CD4-positive, alpha-beta T cell treated with Interleukin-21 for 1 hour (primary cell): ENCODE data around the gene COL15A1.

Experiments used
- DNase-seq: peaks from one replicate; pipeline ENCODE4 v3.0.0-alpha.2; 2020

Gene COL15A1

DNA sequence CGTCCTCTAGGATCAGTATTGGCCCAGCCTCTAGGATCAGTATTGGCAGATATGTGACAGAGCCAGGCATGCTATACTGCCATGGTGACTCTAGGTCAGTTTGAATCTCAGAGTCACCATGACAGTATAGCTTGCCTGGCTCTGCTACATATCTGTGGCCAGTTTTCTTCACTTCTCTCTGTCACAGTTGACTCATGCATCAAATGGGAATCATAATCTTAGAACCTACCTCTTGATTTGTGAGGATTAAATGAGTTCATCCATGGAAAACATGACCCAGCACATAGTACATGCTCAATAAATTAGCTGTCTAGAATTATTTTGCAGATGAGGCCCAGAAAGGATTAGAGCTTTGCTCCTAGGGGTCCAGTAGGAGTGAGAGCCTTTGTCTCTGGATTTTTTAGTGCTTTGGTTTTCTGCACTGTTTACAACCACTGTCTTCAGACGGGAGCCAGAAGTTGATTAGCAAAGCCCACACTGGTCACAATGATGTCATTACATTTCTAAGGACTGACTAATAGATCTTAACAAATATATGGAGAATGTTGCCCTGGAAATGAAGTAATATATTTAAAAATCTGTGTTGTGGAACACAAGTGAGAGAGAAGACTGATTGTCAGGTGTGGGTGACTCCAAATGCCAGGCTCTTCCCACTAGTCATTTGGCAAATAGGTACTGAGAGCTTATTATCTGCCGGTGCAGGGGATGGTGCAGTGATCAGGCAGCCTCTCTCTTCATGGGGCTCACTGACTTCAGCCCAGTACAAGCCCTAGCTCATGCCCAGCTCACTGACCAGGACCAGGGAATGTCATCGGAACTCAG lies 76.0 kb downstream of the COL15A1 start:
- DNase-seq, result no peak

DNA sequence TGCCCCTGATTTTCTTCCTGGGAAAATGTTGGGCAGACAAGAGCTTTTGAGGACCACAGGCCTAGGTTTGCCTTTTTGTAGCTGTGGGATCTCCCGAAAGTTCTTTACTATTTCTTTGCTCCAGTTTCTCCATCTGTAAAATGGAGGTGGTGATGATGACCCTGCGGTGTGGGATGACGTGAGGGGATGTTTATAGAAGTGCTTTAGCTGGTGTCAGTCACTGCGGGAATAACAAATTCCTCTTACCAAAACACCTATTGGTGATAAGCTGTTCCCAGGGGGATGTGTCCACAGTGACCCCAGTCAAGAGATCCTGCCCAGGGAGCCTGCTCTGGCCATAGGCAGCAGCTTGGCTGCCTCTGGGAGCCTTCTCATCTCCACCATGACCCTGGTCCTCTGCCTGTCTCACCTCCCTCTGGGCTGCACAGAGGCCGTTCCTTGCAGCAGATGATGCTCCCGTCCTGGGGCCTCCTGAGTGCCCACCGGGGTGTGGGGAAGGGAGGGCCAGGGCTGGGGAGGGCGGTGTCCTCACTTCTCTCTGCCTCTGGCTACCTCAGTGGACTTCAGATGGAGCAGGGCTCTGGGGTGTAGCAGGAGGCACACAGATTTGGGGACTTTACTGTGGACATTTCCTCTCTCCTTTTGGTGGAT lies 77.2 kb downstream of the COL15A1 start:
- no peak for DNase-seq

DNA sequence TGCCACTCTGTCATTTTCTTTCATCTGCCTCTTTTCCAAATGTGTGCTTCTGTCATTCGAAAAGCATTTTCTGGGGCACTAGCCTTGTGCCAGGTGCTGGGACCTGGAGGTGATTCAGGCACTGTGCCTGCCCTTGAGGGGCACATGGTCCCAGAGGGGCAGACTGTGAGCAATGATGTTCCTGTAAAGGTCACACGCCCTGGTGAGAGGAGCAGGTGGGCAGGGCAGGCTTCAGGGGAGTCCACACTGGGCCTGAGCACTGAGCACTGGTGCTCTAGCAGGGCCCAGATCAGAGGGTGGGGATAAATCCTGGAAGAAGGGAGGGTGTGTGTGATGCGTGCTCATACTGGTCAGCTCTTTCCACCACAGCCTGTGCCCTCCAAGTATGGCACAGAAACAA lies 77.8 kb downstream of the COL15A1 start:
- DNase-seq, result no peak

DNA sequence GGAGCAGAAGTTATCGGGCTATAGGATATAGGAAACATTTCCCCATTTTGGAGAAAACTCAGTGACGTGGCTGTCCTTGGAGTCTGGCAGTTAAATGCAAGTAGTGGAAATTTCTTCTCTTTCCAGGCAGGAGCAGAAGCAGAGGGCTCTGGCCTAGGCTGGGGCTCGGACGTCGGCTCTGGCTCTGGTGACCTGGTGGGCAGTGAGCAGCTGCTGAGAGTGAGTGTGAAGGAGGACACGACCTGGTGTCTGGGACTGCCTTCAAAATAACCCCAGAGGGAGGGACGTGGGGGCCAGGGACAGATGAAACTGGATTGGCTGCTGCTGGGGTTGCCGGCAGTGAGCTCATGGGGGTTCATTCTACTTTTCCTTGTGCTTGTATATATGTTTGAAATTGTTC lies 79.5 kb downstream of the COL15A1 start:
- no peak for DNase-seq

DNA sequence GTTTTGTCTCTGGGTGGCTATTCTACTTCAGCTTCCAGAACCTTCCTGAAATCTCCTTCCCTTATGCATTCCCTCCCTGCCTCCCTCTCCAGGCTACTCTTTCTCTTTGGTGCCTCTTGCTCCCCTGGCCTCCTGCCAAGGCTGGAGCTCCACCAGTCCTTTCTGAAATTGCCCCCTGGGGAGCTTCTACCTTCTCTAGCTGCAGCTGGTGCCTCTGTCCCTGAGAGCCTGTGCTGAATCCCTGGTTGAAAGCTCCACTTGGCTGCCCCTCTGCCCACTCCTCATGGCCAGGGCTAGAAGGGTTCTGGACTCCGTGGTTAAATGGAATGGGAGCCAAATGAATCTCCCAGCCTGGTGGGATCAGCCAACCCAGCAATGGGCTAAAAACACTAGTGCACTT lies 80.1 kb downstream of the COL15A1 start:
- no peak for DNase-seq

DNA sequence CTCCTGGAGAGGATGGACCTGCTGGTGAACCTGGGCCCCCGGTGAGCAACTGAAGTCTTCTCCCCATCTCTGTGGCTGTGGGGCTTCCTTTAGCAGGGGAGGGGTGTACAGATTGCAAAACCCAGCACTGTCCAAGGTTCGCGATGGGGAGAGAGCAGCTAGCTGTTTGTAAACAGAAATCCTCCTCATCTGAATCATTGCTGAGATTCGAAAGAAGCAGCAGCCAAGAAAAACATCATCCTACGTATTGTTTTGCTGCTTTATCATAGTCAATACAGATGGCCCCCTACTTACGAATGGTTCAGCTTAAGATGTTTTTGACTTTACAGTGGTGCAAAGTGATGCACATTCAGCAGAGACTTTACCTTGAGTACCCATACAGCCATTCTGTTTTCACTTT lies 81.3 kb downstream of the COL15A1 start:
- DNase-seq, result no peak

DNA sequence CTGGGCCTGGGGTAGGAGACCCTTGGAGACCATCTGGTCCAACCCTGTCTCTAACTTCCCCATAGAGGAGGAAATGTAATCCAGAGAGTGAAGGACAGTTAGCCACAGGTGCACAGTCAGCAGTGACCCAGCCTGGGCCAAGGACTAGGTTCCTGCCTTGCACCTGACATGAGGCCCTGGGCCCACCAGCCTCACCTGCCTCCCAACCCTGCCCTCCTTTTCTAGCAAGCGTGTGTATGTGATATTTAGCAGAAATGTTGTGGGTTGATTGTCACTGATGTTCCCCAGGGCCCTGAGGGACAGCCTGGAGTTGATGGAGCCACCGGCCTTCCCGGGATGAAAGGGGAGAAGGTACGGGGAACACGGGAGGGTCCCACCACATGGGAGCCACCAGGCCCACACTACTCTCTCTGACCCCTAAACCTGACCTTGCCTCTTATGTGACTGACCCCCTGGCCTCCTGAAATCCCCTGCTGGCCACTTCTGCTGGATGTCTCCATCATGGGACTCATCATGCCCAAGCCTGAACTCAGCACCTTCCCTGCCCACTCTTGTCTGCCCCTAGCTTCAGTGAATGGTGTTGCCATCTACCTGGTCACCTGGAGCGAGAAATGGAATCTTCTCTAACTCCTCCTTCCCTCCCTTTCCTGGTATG lies 82.0 kb downstream of the COL15A1 start:
- no peak for DNase-seq

DNA sequence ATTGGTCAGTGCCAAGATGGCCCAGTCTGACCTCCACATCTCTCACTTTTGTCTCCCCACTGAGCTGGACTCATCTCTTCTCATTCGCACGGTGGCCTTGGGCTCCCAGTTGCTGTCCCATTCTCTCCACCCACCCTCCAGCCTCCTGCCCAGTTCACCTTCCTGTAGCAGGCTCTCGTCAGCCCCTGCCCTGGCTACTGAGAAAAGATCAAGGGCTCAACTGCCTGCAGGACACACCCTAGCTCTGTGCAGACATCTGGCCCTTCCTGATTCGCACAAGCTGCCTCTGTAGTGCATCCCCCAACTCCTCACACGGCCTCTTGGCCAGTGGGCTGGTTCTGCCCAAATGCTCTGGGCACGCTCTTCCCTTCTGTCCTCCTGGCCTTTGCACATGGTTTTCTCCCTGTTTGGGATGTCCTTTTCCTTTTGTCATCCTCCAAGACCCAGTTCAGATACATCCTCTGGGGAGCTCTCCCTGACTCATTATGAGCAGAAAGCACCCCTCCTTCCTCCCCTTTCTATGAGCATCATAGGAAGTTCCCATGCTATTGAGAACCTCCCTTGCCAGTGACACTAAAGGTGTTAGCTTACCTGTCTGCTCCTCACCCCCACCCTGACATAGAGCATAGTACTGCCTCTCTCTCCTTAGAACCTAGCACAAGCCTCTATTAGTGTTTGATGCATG lies 82.7 kb downstream of the COL15A1 start:
- no peak for DNase-seq

DNA sequence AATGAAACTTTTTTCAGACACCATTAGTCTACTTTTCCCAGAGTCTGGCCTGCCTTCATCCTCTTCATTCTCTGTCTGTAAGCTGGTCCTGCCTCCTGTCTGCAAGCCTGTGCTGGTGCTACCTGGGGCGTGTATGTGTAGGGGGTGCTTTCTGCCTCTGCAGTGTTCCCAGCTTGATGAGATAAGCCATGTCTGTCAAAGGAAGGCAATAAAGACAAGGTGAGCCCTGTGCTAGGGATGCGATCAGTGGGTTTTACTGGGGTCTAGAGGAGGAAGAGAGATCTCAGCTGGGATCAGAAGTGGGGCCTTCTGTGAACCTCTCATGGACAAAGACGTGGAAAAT lies 83.2 kb downstream of the COL15A1 start:
- no peak for DNase-seq

DNA sequence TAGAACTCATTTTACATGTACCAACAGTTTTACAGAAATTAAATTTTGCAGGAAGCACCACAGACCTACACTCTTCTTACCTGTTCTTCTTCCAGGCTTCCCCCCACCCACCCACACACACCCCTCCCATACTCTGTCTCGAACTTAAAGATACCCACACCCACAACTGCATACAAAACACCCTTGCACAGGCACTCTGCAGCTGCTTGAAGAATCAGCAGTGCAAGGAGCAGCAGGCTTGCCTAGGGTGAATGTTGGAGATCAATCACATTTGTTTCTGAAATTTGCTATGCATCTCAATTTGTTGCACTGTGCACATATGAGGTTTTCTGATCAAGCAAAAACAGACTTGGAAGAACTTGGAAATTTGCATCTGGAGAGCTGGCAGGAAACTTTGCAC lies 83.7 kb downstream of the COL15A1 start:
- no peak for DNase-seq

DNA sequence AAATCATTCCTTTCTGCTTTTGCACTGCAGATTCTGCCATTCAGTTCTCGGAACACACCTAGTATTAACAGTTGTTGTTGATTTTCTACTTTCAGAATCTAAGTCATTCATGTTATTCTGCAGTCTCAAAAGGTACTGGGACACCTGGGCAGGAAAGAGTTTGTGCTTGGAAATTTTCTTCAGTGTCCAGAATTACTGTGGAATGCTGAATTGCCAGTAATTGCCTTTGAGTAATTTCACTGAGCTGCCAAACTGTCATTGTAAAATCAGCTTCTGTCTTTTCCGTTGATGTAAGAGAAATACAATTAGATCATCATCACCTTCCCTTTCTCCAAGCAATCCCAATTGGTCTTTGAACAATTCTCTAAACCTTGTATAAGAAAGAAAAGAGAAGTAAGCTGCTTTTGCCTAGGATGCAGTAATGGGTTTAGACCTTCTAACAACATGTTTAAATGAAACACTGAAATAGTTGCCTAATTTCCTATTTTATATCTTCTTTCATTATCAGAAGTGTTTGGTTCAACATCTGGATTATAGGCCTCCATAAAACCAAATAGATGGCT lies 85.5 kb downstream of the COL15A1 start:
- no peak for DNase-seq

DNA sequence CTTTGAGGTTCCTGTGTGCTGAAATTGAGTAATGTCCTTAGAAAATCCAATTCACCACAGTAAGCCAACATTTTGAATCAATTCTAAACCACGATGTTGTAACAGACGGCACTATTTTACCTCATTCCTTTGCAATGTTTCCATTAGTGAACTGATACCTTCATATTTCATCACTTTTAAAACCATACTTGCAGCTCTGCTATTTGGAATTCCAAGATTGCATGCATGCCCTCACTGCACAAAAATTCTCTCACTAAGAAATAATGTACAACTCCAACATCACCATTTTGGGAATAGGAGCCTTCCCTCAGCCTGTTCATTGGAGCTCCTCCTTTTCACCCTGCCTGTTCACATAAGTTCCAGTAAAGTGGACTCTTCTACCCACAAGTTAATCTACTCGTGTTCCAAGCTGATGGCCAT lies 86.4 kb downstream of the COL15A1 start:
- no peak for DNase-seq

DNA sequence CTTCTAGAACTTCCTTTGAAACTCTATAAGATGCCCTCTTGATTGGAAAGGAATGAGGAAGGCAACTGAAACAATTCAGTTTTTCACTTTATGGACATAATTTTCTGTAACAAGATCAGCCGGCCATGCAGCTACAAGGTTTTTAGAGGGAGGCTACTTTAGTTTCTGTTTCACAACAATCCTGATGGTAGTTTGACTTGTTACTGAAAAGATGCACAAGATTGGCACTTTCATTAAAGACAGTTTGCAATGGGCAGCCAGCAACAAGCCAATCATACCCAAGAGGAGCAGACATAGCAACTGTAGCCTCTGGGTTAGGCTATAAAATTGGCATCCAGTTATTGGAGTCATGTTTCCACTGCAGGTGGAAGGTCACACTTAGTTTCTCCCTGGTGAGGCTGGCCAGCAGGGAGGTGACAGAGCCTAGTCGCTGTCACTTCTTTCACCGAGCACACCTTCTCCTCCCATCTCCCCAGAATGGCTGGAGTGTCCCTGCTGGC lies 87.0 kb downstream of the COL15A1 start:
- no peak for DNase-seq

DNA sequence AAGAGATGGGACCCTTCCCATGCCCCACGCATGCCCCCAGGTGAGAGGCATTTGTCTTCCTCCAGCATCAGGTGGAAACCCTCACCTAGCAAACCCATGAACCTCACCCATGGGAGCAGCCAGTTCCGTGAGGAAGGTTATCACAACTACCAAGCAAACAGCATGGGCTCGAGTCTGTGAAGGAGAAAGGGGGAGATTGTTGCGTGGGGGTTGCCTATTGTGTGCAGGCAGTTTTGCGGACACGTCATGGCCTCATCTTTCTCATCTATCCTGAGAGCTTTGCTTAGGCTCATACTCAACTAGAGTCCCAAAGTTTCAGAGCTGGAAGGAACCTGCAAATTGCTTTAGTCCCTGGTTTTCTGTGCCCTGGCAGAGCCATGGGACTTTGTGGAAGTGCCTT lies 87.6 kb downstream of the COL15A1 start:
- no peak for DNase-seq

DNA sequence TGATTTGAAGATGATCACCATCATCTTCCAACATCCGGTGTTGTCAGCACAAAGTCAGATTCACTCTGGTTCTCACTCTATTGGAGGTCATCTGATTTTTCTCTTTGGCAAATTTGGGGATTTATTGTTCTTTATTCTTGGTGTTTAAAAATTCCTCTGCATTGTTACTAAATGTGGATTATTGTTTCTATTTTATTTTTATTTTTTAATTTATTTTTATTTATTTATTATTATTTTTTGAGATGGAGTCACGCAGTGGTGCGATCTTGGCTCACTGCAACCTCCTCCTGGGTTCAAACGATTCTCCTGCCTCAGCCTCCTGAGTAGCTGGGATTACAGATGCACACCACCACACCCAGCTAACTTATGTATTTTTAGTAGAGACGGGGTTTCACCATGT lies 88.3 kb downstream of the COL15A1 start:
- no peak for DNase-seq

DNA sequence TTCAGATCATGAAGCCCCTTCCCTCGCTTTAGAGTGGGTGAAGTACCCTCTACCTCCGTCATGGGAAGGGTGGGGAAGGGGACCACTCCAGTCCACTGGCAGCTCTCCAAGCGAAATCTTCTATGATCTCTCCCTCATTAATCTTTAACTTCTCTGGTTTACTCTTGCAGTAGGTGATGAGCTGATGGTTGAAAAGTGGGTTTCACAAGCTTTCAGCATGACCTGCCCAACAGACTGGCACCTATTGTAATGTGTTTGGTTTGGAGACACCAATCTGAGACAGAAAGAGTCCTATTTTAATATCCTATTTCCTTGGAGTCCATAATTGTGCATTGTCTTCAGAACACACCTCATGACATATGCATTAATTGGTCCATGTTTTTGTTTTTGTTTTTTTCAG lies 90.4 kb downstream of the COL15A1 start:
- no peak for DNase-seq

DNA sequence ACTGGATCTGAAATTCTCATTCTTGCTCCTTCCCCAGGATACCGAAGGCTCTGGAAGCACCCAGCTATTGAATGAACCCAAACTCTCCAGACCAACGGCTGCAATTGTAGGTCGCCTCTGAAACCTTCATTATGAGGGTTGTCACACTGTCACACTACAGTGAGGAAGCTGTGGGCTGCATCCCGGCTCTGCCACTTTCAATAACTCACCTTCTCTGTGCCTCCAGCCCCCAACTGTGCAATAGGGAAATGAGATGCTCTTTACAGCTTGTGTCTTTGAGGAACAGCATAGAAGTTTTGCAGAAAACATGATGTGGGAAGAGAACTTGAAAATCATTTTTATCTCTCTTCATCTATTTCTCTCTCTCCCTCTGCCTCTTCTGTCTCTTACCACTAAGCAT lies 91.6 kb downstream of the COL15A1 start:
- no peak for DNase-seq

DNA sequence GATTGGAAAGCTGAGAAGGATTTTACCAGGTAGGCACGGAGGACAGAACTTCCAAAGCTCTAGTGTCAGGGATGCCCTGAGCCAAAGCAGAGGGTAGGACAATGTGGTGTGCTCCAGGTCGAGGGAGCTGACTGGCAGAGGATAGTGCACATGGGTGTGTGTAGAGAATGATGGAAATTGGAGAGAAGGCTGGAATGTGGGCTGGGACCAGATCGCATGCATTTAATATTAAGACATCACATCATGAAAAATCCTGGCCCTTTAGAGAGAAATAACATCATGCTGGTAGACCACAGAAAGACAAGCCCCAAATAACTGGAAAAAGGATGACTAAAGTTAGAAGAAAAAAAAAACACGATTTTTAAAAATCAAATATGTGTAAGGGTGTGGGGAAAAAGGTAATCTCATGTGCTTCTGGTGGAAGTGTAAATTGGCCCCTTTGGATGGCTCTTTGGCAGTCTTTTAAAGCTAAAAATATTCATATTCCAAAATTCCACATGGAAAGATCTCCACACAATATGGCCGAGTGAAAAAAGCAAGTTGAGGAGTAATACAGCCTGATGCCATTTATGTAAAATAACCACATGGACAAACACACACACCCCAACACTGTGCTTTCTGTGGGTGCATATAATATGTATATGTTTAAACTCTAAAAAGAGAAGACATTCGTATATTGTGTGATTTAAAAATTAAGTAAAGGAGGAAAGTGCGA lies 94.2 kb downstream of the COL15A1 start:
- no peak for DNase-seq

DNA sequence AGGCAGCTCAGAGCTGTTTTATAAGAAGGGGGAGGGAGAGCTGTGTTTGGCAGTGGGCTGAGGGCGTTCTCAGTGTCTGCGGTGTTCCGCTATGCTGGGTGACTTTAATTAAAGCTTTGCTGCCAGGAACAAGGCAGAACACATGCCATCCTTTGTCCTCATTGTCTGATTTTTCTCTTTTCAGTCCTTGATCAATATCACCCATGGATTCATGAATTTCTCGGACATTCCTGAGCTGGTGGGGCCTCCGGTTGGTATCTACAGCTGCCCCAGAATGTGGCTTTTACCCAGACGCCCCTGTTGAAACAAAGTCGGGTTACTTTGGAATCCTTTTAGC lies 94.7 kb downstream of the COL15A1 start:
- no peak for DNase-seq

DNA sequence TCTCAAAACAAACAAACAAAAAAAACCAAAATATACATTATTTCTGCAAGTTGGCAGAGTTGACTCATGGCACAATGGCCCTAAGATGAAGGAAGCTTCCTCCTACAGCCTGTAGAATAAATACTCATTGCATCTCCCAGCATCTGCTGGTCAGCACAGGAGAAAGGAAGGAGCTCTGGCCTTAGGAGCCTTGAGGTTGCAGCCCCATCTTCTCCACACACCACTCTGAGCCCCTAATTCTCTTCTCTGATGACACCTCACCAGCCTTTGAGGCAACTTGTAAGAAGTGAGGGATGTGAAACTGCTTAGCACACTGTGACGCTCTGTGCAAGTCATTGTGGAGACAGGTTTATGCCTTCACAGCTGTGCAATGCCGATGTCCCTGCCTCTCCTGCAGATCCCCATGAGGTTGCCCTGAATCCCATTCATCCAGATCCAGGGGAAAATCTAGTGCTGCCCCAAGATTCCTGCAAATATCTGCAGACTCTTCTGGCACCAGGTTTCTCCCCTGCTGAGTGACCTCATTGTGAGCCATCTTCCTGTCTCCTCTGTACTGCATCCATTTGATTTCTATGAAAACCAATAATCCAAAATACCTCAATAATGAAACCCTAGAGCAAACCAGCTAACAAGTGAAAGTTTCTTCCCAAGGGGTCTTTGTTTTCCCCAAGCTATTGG lies 95.9 kb downstream of the COL15A1 start:
- DNase-seq, result no peak

DNA sequence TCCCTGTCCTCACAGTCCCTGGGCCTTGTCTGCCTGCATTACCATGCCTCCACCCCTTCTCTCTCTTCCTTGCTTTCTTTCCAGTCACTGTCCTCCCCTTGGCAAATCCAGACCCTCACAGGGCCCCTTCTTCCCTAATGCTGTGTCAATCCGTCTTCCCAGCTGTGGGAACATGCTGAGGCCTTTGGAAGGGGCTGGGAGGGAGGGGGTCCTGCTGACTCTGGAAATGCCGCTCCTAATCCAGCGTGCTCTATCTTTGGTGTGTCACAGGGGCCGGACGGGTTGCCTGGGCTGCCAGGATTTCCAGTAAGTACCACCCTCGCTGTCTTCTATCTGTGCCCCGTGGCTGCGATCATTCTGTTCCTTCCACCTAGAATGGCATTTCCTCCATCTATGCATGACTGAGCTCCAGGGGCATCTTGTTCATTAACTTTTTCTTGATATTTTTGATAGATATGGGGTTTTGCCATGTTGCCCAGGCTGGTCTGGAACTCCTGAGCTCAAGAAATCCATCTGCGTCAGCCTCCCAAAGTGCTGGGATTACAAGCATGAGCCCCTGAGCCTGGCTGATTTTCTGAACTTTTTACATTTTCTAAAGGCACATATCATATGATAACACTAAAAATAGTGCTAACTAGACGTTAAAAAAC lies 96.7 kb downstream of the COL15A1 start:
- no peak for DNase-seq
